Heart right ventricle (tissue), 16 donors: ENCODE data around the gene GMEB2. TPM values are rescaled to one million over a fixed set of nuclear protein-coding genes. Genes with fewer than 3 reads are reported as not detected.

Source experiments
- ATAC-seq, 8 donors: fragments of 200-7000 bp; cut with Tn5 transposase; one replicate each; pipeline ENCODE4 v1.9.1; 2020; ENCODE audit warnings: mild to moderate bottlenecking in 8 of 8, moderate library complexity in 8 of 8, moderate number of reproducible peaks in 1 of 8
- DNase-seq, 2 donors: peaks; one replicate each; pipeline ENCODE4 v3.0.0-alpha.2; 2020
- H3K27ac ChIP-seq, 10 donors: fragments of 200-600 bp; sonication (generic) in 2 of 10; one replicate each; pipeline versions ENCODE4 v1.5.0 to v1.8.0; 2020 to 2022; ENCODE audit warnings: mild to moderate bottlenecking in 3 of 10
- H3K27me3 ChIP-seq, 7 donors: fragments of 200-600 bp; one replicate each; pipeline ENCODE4 v1.8.0; 2021 to 2022; ENCODE audit warnings: mild to moderate bottlenecking in 2 of 7
- H3K36me3 ChIP-seq, 9 donors: fragments of 200-600 bp; sonication (generic) in 1 of 9; one replicate each; pipeline versions ENCODE4 v1.5.0 to v1.8.0; 2020 to 2022; ENCODE audit warnings: mild to moderate bottlenecking in 2 of 9
- H3K4me1 ChIP-seq, 9 donors: fragments of 200-600 bp; sonication (generic) in 1 of 9; one replicate each; pipeline versions ENCODE4 v1.5.0 to v1.8.0; 2020 to 2022; ENCODE audit warnings: mild to moderate bottlenecking in 4 of 9
- H3K4me3 ChIP-seq, 10 donors: fragments of 200-600 bp; sonication (generic) in 2 of 10; one replicate each; pipeline versions ENCODE4 v1.5.0 to v1.8.0; 2020 to 2022; ENCODE audit warnings: mild to moderate bottlenecking in 7 of 10, moderate library complexity in 2 of 10
- H3K9me3 ChIP-seq, 11 donors: fragments of 200-600 bp in 10 of 11; sonication (generic) in 2 of 11; one replicate each; pipeline versions ENCODE4 v1.5.0 to v1.8.0; 2013 to 2022; ENCODE audit warnings: mild to moderate bottlenecking in 2 of 11, control low read depth in 1 of 11, moderate library complexity in 1 of 11
- CTCF ChIP-seq, 9 donors: fragments of 200-600 bp; sonication (generic) in 2 of 9; IDR thresholded peaks; one replicate each; pipeline versions ENCODE4 v1.5.0 to v1.8.0; 2021 to 2022; ENCODE audit warnings: antibody characterized with exemption in 9 of 9, mild to moderate bottlenecking in 5 of 9, moderate library complexity in 1 of 9
- WGBS, 2 donors: extraction: QIAGEN DNeasy Blood & Tissue Kit; methylation state at CpG; one replicate each; pipeline ENCODE4 v1.1.7; 2013; ENCODE audit warnings: inconsistent platforms in 1 of 2; 5-methylcytosine and 5-hydroxymethylcytosine counted together
- intact Hi-C, 10 donors: fragments of 100-400 bp; cut with DNase I; formaldehyde crosslinking; loops; one replicate each; pipeline versions ENCODE4 v1.11.1 to v1.14.2; 2022
- polyA plus RNA-seq, 2 donors: library from polyadenylated mRNA; stranded (reverse); fragments of 200-250 nt; gene quantifications; one replicate each; pipeline ENCODE4 v1.2.3, GENCODE V29; 2013
- total RNA-seq, 10 donors: library from RNA; stranded (reverse); fragmentation: NEBNext Ultra II Directional in 3 of 10; extraction: Animal tissue kit (Norgen Biotek cat#: 25700) in 3 of 10; gene quantifications; one replicate each; pipeline versions ENCODE4 v1.2.1 to v1.2.4, GENCODE V29; 2021 to 2023
- donor health status: Arrhythmogenic right ventricular cardiomyopathy.
- donor health status: ischemic (EF 13 %, LVEDD 7.1; RV severe dilation, severe dysfunction).
- donor health status: healthy with polysubstance abuse.
- donor health status: DM: no; HTN: yes; CAD: no.
- donor health status: DM: no; HTN: no; CAD: no.
- donor health status: ischemic (EF 25% LVEDD 6.9; RV normal size, moderate dysfunction).
- donor health status: ischemic (EF 25% LVEDD 5.7; RV mildly dilated, moderate dysfunction).
- donor health status: healthy.
- donor health status: DM: yes; HTN: yes; CAD: no.
- donor health status: Ischemic cardiomyopathy.
- donor health status: ischemic (EF 35%, LVEDD 5.7; RV mildly dilated, moderate dysfunction).
- donor health status: nonischemic (EF 11% LVEDD 7.7; RV severe dilation, severe dysfunction).
- donor health status: DM: yes; HTN: yes; CAD: no.
- donor health status: PGD.
- donor health status: ischemic (EF 29% LVEDD 5.4; RV normal size, mild dysfunction).
- donor health status: nonischemic (EF 23%, LVEDD 6.1; RV moderate dilation, normal function).

The GMEB2 gene
- total and polyA plus RNA-seq, 12 donors = 4.9 to 8.2 (median 5.9) TPM

- intact Hi-C loops = no loop called here
- peaks cover 0 to 20% (median 10%) of the 10 kb centered on the region in 7 donors for H3K27me3 ChIP-seq
- H3K4me1 ChIP-seq = peaks cover 10 to 18% (median 16%) of the 10 kb centered on the region in 9 donors
- no peaks in the 10 kb centered on the region for H3K9me3 ChIP-seq
- ATAC-seq (no peak), DNase-seq (no peak)
- 81 to 88% methylated on average over 6 of the region's 6 CpGs for WGBS, 2 donors
- no peak for TF ChIP-seq CTCF (IDR thresholded peaks at IDR 0.05)
- no peaks in the 10 kb centered on the region for H3K36me3 ChIP-seq
- no peak overlapping the region for H3K27ac ChIP-seq
- no peak overlapping the region for H3K4me3 ChIP-seq
Measured at GRCh38 chr20:63648190-63648589, 21.3 kb upstream of the GMEB2 start.

GRCh38 chr20:63645218-63645617, 18.3 kb upstream of the GMEB2 start:
- H3K4me1 ChIP-seq = peaks cover 0 to 16% (median 8%) of the 10 kb centered on the region in 9 donors
- 70 to 84% methylated on average over 4 of the region's 4 CpGs for WGBS, 2 donors
- no peaks in the 10 kb centered on the region for H3K27me3 ChIP-seq
- no peaks in the 10 kb centered on the region for H3K9me3 ChIP-seq
- H3K27ac ChIP-seq = no peak overlapping the region
- DNase-seq (no peak), ATAC-seq (no peak)
- H3K36me3 ChIP-seq = no peaks in the 10 kb centered on the region
- intact Hi-C loops = no loop called here
- TF ChIP-seq CTCF (IDR thresholded peaks at IDR 0.05) = no peak
- no peak overlapping the region for H3K4me3 ChIP-seq

GRCh38 chr20:63643946-63644345, 17.0 kb upstream of the GMEB2 start:
- no peak for DNase-seq
- no peaks in the 10 kb centered on the region for H3K9me3 ChIP-seq
- 90 to 92% methylated on average over 15 of the region's 15 CpGs for WGBS, 2 donors
- H3K27ac ChIP-seq = no peak overlapping the region
- TF ChIP-seq CTCF (IDR thresholded peaks at IDR 0.05) = no peak
- H3K27me3 ChIP-seq = no peaks in the 10 kb centered on the region
- H3K4me1 ChIP-seq = peaks cover 0 to 29% (median 10%) of the 10 kb centered on the region in 9 donors
- no peak overlapping the region for H3K4me3 ChIP-seq
- intact Hi-C loops = no loop called here
- ATAC-seq = no peak
- no peaks in the 10 kb centered on the region for H3K36me3 ChIP-seq

GRCh38 chr20:63643499-63643898, 16.6 kb upstream of the GMEB2 start:
- 80 to 83% methylated on average over 10 of the region's 10 CpGs for WGBS, 2 donors
- no peaks in the 10 kb centered on the region for H3K27me3 ChIP-seq
- H3K36me3 ChIP-seq = no peaks in the 10 kb centered on the region
- ATAC-seq = no peak
- H3K27ac ChIP-seq = no peak overlapping the region
- H3K9me3 ChIP-seq = no peaks in the 10 kb centered on the region
- no peak overlapping the region for H3K4me3 ChIP-seq
- no peak for TF ChIP-seq CTCF (IDR thresholded peaks at IDR 0.05)
- DNase-seq = no peak
- H3K4me1 ChIP-seq = peaks cover 4 to 33% (median 14%) of the 10 kb centered on the region in 9 donors
- intact Hi-C loops = no loop called here
